GM20000 (cell line): Measurements from ENCODE around the gene GARNL3.

ENCODE experiments used
- DNase-seq: peaks from one replicate; pipeline ENCODE4 v3.0.0; 2012; ENCODE audit warnings: low spot score
- CTCF ChIP-seq: IDR thresholded peaks from 2 replicates; pipeline ENCODE4 v1.5.1; 2012; ENCODE audit warnings: mild to moderate bottlenecking, control low read depth; ENCODE audit errors: extremely low read depth, missing control alignments

GARNL3 gene

GRCh38 chr9:127291246-127291778 is 26.7 kb downstream of the GARNL3 start:
- no peak for DNase-seq
- TF ChIP-seq CTCF = no peak

DNA sequence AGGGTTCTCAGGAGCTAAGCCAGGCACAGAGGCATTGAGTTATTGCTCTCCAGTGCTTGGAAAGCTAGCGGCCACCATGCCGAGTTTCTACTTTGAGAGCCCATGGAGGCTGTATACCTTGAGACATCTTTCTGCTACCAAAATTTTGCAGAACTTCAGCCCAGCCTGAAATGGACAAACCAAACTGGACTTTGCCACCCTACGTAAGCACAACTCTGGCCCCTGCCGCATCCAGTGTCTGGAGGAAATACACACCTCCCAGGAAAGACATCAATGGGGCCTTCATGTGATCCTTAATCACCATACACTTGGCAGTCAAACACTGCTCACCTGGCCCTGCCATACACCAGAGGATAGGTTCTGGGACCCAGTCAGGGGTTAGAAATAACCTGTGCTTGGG is 27.8 kb downstream of the GARNL3 start:
- TF ChIP-seq CTCF = no peak
- DNase-seq = no peak

GRCh38 chr9:127293328-127293727 is 28.8 kb downstream of the GARNL3 start:
- no peak for TF ChIP-seq CTCF
- DNase-seq = no peak

GRCh38 chr9:127293767-127294166 is 29.2 kb downstream of the GARNL3 start:
- DNase-seq = no peak
- no peak for TF ChIP-seq CTCF

DNA sequence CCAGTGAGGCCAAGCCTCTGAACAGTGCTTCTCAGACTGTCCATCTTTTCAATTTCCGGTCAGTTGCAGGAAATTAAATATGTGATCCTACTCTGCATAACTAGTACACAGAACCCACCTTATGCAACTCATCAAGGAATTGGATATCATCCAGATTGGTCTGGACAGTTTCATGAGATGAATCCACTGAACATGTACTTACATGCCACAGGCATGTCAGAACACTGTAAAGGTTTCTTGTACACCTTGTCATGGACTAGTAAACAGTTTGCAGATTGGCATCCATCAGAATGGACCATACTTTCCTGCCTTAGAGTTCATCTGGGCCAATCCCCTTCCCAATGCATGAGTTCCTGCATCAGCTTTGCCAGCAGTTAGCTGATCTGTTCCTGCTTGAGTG is 30.4 kb downstream of the GARNL3 start:
- DNase-seq = no peak
- TF ChIP-seq CTCF = no peak

DNA sequence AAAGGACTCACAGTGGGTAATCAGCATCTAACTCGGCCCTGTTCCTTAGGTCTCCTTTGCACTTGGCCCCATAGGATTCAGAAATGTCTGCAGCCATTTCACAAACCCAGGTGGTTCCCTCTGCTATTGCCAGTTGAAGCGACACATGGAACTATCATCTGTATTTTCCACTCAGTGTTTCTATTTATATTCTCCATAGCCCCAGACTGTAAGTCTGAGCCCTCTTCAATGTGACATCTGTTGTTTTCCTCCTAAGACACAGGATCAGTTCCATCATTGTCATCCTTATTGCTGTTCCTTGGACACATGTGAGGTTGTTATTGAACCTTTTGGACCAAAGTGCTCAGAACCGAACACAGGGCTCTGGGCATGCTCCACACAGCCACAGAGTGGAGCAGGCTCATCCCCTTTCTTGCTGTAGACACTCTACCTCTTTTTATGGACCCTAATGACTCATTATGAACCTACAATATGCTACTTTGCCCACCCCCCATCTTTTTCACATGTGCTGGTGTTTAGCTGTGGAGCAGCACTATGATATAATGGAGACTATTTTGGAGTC is 36.4 kb downstream of the GARNL3 start:
- no peak for TF ChIP-seq CTCF
- DNase-seq = no peak

DNA sequence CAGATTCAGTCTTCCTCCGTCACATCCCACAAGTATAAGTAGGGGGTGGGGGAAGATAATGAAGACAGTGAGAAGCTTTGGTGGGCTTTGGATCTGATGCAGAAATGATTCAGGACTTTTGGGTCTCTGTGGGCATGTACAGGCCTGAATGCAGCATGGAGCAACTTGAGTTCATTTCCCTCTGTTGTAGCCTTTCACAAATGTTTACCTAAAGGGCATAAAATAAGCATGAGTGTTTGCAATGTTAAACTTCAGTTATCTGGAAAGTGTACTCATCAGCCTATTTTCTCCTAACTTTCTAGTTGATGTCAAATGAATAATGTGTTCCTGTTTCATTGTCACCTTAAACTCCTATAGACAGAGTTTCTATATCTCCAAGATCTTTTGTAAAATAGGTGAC is 39.3 kb downstream of the GARNL3 start:
- no peak for DNase-seq
- no peak for TF ChIP-seq CTCF
